GM18873 (cell line): ENCODE results near the gene SLC11A1.

Experiments used
- ATAC-seq: cut with Tn5 transposase; IDR thresholded peaks from one replicate; pipeline ENCODE4 v1.9.1; 2021; ENCODE audit warnings: mild to moderate bottlenecking, moderate library complexity, moderate number of reproducible peaks; ENCODE audit not compliant: unreplicated experiment, low FRiP score

The SLC11A1 gene, protein sequence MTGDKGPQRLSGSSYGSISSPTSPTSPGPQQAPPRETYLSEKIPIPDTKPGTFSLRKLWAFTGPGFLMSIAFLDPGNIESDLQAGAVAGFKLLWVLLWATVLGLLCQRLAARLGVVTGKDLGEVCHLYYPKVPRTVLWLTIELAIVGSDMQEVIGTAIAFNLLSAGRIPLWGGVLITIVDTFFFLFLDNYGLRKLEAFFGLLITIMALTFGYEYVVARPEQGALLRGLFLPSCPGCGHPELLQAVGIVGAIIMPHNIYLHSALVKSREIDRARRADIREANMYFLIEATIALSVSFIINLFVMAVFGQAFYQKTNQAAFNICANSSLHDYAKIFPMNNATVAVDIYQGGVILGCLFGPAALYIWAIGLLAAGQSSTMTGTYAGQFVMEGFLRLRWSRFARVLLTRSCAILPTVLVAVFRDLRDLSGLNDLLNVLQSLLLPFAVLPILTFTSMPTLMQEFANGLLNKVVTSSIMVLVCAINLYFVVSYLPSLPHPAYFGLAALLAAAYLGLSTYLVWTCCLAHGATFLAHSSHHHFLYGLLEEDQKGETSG

GRCh38 chr2:218381916-218382366, at the start of gene SLC11A1:
TSS of gene SLC11A1 (plus strand) at chr2:218382273. CDS start at chr2:218382369, 96 bp downstream.
- no peak for ATAC-seq

DNA sequence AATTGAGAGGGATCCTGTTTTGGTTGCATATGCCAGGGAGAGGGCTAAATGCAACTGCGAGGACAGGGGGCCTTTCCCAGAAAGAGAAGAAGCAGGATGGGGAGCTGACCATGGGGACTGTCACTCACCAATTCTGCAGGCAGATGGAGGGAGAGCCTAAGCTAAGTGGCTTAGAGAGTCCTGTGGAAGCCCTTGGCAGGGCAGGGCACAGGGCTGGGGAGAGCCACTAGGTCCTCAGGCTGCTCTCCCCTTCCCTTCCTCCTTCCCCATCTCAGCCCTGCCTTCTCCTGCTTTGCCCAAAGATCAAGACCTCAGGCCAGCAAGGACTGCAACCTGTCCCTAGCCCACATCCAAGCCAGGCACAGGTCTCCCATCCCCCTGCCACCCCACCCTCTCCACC, 49.8 kb upstream of the SLC11A1 start:
- ATAC-seq: no peak

DNA sequence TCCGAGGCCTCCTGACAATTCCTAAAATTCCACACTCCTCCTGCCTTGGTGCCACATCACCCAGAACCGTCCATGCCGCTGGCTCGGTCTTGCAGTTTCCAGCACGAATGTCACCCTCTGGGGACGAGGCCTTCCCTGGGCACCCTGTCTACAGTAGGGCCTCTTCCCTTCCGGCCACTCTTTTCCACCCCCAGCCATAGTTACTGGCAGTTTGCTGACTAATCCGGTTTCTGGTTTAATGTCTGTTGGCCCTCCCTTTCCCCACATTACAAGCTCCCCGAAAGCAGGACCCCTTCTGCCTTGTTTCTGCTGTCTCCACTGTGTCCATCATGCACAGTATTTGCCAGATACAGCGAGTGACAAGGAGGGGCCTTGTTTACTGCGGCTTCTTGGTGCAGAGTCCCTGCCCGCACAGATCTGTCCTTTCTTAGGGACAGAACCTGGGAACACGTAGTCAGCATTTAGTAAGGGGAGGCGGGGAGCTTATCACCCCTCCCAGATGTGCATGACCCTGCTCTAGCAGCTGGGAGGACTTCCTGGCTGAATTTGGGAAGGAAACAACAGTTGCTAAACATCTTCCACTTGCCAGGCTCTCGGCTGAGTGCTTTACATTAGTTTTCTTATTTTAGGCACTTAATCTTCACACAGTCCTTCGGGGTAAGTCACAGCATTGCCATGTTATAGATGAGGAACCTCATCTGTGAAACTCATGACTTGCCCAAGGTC, 49.0 kb upstream of the SLC11A1 start:
- no peak for ATAC-seq

- ATAC-seq: no peak
Observed at GRCh38 chr2:218334531-218334930, 47.5 kb upstream of the SLC11A1 start.

- no peak for ATAC-seq
Observed at GRCh38 chr2:218340656-218341055, 41.4 kb upstream of the SLC11A1 start.

- no peak for ATAC-seq
Observed at GRCh38 chr2:218341381-218341780, 40.7 kb upstream of the SLC11A1 start.

GRCh38 chr2:218342837-218343236, 39.2 kb upstream of the SLC11A1 start:
- ATAC-seq: no peak

DNA sequence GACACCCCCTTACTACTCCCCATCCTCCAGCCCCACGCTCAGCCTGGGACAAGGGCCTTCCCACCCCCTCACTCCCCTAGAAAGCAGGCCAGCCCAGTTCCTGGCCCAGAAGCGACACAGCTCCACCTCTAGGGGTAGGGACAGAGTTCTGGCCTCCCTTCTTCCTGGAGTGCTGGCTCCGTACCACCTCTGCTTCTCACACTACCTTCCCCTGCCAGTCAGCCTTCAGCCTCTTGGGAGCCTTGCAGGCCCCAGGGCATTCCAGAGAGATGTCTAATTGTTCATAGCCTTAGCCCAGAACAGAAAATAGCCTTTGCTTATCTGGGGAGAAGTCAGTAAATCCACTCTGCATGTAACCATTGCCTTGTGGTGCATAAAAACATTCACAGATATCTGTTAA, 38.5 kb upstream of the SLC11A1 start:
- no peak for ATAC-seq

GRCh38 chr2:218344090-218344754, 37.9 kb upstream of the SLC11A1 start:
- ATAC-seq: no peak

DNA sequence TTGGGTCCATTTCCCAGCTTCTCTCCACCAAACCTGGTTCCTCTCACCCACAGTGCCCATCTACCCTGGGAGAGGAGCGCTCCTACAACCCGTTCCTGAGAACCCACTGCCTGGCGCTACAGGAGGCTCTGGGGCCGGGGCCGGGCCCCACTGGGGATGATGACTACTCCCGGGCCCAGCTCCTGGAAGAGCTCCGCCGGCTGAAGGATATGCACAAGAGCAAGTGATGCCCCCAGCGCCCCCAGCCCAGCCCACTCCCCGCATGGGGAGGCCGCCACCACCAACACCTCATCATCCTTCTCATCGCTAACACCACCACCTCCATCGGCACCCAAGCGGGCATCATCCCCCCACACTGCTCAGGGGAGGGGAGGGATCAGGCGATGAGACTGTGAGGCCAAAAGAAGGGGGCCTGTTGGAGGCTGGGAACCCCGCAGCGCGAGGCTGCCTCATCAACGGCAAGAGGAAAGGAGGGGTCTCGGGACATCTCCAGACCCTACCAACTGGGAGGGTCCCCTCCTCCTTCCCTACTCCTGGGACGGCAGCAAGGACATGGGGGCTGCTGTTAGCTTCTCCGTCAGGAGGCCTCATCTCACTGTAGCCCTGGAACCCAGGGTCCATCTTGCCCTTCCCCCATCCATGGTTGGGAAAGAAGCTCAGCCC, 37.2 kb upstream of the SLC11A1 start:
- no peak for ATAC-seq

DNA sequence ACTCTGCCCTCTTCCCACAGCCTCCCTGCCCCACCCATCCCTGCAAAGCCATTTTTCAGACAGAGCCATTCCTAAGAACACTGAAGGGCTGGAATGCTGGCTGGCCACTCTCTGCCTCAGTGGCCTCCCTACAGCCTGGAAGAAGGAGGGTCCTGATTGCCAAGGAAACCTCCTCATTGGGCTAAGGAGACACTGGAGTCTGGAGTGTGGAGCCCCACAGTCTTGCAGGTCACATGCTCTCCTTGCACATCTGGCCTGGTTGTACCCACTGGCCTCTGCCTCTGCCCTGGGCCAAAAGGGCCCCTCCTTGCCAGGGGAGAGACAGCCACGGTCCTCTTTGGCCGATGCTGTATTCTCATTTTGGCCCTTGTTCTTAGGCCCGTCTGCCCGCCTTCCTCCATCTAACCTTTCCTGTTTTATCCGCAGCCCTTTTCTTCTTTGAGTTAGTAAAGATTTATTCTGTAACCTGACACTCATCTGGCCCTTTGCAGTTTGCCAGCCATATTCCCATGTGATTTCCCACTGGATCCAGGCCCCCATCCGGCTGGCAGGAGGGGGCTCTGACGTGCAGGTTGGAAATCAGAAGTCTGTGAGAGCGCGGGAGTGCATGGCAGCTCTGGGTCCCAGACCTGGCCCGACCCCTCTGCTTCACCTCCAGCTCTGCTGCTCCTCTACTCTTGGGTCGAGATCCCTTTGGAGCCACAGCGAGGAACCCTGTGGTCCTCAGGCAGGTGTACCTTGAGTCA, 36.4 kb upstream of the SLC11A1 start:
- ATAC-seq: no peak

- ATAC-seq: no peak
Observed at GRCh38 chr2:218347172-218347571, 34.9 kb upstream of the SLC11A1 start.

DNA sequence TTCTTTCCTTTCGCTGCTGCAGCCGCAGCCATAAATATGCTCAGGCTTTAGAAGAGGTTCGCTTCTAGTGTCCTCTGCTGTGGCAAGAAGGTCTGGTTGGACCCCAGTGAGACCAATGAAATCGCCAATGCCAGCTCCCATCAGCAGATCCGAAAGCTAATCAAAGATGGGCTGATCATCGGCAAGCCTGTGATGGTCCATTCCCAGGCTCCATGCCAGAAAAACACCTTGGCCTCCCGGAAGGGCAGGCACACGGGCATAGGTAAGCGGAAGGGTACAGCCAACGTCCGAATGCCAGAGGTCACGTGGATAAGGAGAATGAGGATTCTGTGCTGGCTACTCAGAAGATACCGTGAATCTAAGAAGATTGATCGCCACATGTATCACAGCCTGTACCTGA, 28.0 kb upstream of the SLC11A1 start:
- no peak for ATAC-seq

DNA sequence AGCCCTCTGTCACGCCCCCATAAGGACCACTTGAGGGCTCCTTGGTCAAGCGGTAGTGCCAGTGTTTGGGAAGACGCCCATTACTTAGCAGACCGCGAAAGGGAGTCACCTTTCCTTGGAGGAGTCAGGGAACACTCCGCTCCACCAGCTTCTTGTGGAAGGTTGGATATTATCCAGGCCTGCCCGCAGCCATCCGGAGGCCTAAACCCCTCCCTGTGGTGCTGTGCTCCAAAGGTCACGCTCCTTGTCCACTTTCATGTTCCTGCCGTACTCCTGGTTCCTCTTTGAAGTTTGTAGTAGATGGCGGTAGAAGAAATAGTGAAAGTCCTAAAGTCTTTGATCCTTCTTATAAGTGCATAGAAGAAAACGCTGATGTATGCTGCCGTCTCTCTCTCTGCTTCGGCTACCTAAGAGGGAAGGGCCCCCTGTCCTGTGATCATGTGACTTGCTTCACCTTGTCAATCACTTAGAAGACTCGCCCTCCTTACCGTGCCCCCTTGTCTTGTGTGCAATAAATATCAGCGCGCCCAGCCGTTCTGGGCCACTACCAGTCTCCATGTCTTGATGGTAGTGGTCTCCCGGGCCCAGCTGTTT, 27.1 kb upstream of the SLC11A1 start:
- ATAC-seq: no peak

DNA sequence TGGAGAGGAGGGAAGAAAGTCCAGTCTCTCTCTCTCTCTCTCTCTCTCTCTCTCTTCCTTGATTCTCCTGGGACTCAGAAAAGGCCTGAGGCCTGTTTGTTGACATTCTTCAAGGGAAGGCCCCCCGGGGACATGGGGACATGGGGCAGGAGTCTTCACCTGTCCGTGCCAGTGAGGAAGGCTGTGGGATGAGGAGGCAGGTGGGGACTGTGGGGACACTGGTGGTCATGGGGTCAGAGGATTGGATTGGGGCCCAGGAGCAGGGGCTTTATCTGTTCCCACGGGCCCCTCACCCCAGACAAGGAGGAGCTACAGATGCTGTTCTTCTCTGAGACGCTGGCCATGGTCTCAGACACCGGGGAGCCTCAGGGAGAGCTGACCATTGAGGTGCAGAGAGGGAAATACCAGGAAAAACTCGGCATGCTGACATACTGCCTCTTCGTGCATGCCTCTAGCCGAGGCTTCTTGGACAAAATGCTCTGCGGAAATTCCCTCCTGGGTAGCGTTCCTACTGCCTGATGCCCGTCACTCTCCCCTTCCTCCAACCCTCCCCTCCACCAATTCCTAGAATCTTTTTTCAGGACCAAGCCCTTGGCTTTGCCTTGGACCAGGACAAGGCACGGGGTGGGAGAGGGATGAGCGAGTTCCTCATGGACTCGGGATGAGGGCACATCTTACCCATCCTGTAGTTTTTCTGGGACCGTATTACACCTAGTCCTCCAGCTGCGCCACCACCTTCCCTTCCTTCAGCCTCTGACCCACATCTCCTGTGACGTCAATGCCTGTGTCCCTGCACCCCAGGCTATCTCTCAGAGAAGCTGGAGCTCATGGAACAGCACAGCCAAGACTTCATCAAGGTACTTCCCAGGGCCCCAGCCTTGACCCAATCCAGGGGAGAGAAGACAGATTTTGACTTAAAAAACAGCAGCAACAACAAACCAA, 24.6 kb upstream of the SLC11A1 start:
- ATAC-seq: no peak

DNA sequence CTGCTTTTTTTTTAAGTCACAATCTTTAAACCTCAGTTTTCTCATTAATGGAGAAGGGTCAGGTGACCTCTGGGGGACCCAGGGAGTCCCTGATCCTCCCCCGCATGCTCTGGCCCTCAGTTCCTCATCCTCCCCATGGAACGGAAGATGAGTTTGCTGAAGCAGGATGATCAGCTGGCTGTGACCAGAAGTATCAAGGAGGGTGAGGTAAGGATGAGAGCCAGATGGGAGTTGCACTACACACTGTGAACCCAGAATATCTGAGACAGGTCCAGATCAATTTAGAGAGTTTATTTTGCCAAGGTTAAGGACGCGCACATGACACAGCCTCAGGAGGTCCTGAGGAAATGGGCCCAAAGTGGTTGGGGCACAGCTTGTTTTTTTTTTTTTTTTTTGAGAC, 21.6 kb upstream of the SLC11A1 start:
- no peak for ATAC-seq

DNA sequence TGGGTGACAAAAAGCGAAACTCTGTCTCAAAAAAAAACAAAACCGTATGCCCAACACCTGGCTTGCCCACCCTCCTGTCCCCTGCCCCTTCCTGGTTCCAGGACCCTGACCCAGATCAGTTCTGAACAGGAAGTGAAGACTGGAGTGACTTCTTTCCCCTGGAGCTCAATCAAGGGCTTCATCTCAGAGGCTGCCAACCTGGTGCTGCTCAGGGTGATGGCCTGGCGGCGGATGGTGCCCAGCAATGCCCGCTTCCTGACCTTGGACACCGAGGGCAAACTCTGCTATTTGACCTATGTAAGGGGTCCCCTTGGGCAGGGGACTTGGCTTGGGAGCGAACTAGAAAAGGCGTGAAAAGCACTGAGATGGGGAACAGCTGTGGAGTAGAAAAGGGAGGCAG, 19.5 kb upstream of the SLC11A1 start:
- no peak for ATAC-seq

GRCh38 chr2:218363736-218364135, 18.3 kb upstream of the SLC11A1 start:
- no peak for ATAC-seq
